AG10803 (cell line): ENCODE measurements around the gene USP33.
"Not testable (repeated sequence)": the region's sequence is repeated elsewhere in the genome, so short reads cannot be mapped to it uniquely, and the experiment has no call there.

Experiments used
- DNase-seq: peaks from one replicate; pipeline ENCODE4 v3.0.0; 2010; ENCODE audit warnings: low read depth
- H3K4me3 ChIP-seq: 2 replicates; pipeline ENCODE4 v1.5.1; 2011; ENCODE audit warnings: mild to moderate bottlenecking, low read length, control low read depth
- CTCF ChIP-seq: conservative IDR thresholded peaks from 2 replicates; pipeline ENCODE4 v1.5.1; 2011; ENCODE audit warnings: mild to moderate bottlenecking, low read length, control low read depth, inconsistent platforms

The USP33 gene

GRCh38 chr1:77757066-77757584 lies 2.5 kb downstream of the USP33 start:
- DNase-seq, result peak; percentile 37
- no peak for TF ChIP-seq CTCF
- H3K4me3 ChIP-seq, result no peak overlapping the region

- TF ChIP-seq CTCF, result no peak
These were observed 3.4 kb downstream of the USP33 start for GRCh38 chr1:77756052-77756754.

GRCh38 chr1:77749489-77749888 lies 10.2 kb downstream of the USP33 start:
- not testable (repeated sequence) for DNase-seq, H3K4me3 ChIP-seq

More at GRCh38 chr1:77756052-77756754, 3.4 kb downstream of the USP33 start:
- no peak overlapping the region for H3K4me3 ChIP-seq
- DNase-seq, result no peak

- H3K4me3 ChIP-seq, result no peak overlapping the region
- TF ChIP-seq CTCF, result no peak
- no peak for DNase-seq
These were observed 15.1 kb downstream of the USP33 start for GRCh38 chr1:77744576-77744975.

GRCh38 chr1:77742011-77742555 lies 17.6 kb downstream of the USP33 start:
- H3K4me3 ChIP-seq, result no peak overlapping the region
- no peak for DNase-seq
- no peak for TF ChIP-seq CTCF

- H3K4me3 ChIP-seq, result no peak overlapping the region
- TF ChIP-seq CTCF, result no peak
- no peak for DNase-seq
These were observed 18.3 kb downstream of the USP33 start for GRCh38 chr1:77741316-77741715.

GRCh38 chr1:77739235-77739634 lies 20.4 kb downstream of the USP33 start:
- TF ChIP-seq CTCF, result no peak
- H3K4me3 ChIP-seq, result no peak overlapping the region
- no peak for DNase-seq
